Neural crest cell (in vitro differentiated cells): ENCODE results near the gene PEX10. TPM values are rescaled to one million over a fixed set of nuclear protein-coding genes. Genes with fewer than 3 reads are reported as not detected.

Experiments used
- DNase-seq: peaks from one replicate; pipeline ENCODE4 v3.0.0; 2021; ENCODE audit warnings: low read depth, mixed read lengths, low spot score
- H3K27ac Mint-ChIP-seq: one replicate; pipeline ENCODE4 v1.8.0; 2021; ENCODE audit warnings: mild to moderate bottlenecking, mixed read lengths; ENCODE audit not compliant: unreplicated experiment
- H3K27me3 Mint-ChIP-seq: 2 replicates; pipeline ENCODE4 v1.8.0; 2021; ENCODE audit warnings: low read depth, mild to moderate bottlenecking, mixed read lengths
- H3K36me3 Mint-ChIP-seq: 2 replicates; pipeline ENCODE4 v1.8.0; 2021; ENCODE audit warnings: low read depth, mild to moderate bottlenecking, mixed read lengths
- H3K4me1 Mint-ChIP-seq: 2 replicates; pipeline ENCODE4 v1.8.0; 2021; ENCODE audit warnings: mixed read lengths
- H3K4me3 Mint-ChIP-seq: one replicate; pipeline ENCODE4 v1.8.0; 2021; ENCODE audit warnings: mild to moderate bottlenecking, mixed read lengths
- H3K9me3 Mint-ChIP-seq: 2 replicates; pipeline ENCODE4 v1.8.0; 2021; ENCODE audit warnings: mixed read lengths
- CTCF ChIP-seq: fragments of 200-600 bp; sonication (generic); conservative IDR thresholded peaks from 2 replicates; pipeline ENCODE4 v1.5.0; 2021; ENCODE audit warnings: antibody characterized with exemption, mild to moderate bottlenecking
- total RNA-seq: library from RNA; stranded (reverse); gene quantifications from 2 replicates; pipeline ENCODE4 v1.2.1, GENCODE V29; 2021

Gene PEX10
- total RNA-seq, 1 donor from 2014 or later = 31.2 TPM

- DNase-seq = no peak
- Mint-ChIP-seq H3K27me3 (peaks cover 10% of the 10 kb centered on the region), H3K36me3 (no peaks in the 10 kb centered on the region), H3K9me3 (no peaks in the 10 kb centered on the region), H3K4me3 (no peak overlapping the region), H3K4me1 (no peaks in the 10 kb centered on the region), H3K27ac (no peak overlapping the region)
- no peak for TF ChIP-seq CTCF
Observed at GRCh38 chr1:2437617-2438016, 25.3 kb upstream of the PEX10 start.

- H3K4me1 Mint-ChIP-seq = no peaks in the 10 kb centered on the region
- no peaks in the 10 kb centered on the region for H3K36me3 Mint-ChIP-seq
- no peaks in the 10 kb centered on the region for H3K9me3 Mint-ChIP-seq
- H3K27ac Mint-ChIP-seq = no peak overlapping the region
- no peak overlapping the region for H3K4me3 Mint-ChIP-seq
- no peak for TF ChIP-seq CTCF
- H3K27me3 Mint-ChIP-seq = peaks cover 2% of the 10 kb centered on the region
- no peak for DNase-seq
Observed at GRCh38 chr1:2436876-2437275, 24.5 kb upstream of the PEX10 start.

GRCh38 chr1:2435746-2436355, 23.5 kb upstream of the PEX10 start:
- Mint-ChIP-seq H3K27ac (no peak overlapping the region), H3K36me3 (no peaks in the 10 kb centered on the region), H3K4me1 (no peaks in the 10 kb centered on the region), H3K27me3 (no peaks in the 10 kb centered on the region), H3K4me3 (no peak overlapping the region), H3K9me3 (no peaks in the 10 kb centered on the region)
- DNase-seq = no peak
- no peak for TF ChIP-seq CTCF

- no peak for DNase-seq
- no peaks in the 10 kb centered on the region for H3K27me3 Mint-ChIP-seq
- H3K4me3 Mint-ChIP-seq = no peak overlapping the region
- no peaks in the 10 kb centered on the region for H3K9me3 Mint-ChIP-seq
- no peaks in the 10 kb centered on the region for H3K36me3 Mint-ChIP-seq
- TF ChIP-seq CTCF = no peak
- peak overlapping the region; percentile 50 for H3K27ac Mint-ChIP-seq
- H3K4me1 Mint-ChIP-seq = no peaks in the 10 kb centered on the region
Observed at GRCh38 chr1:2435091-2435490, 22.7 kb upstream of the PEX10 start.

GRCh38 chr1:2433936-2434655, 21.7 kb upstream of the PEX10 start:
- no peak overlapping the region for H3K27ac Mint-ChIP-seq
- no peak overlapping the region for H3K4me3 Mint-ChIP-seq
- H3K9me3 Mint-ChIP-seq = no peaks in the 10 kb centered on the region
- no peaks in the 10 kb centered on the region for H3K27me3 Mint-ChIP-seq
- no peaks in the 10 kb centered on the region for H3K36me3 Mint-ChIP-seq
- TF ChIP-seq CTCF = no peak
- DNase-seq = no peak
- no peaks in the 10 kb centered on the region for H3K4me1 Mint-ChIP-seq
